Measurements from ENCODE around the gene SEC63.
"Not testable (repeated sequence)": the region's sequence is repeated elsewhere in the genome, so short reads cannot be mapped to it uniquely, and the experiment has no call there.

Gene SEC63

GRCh38 chr6:107928984-107929383 lies 29.0 kb downstream of the SEC63 start:
- DNase-seq (ENCODE audit: low spot score): no peak

GRCh38 chr6:107926697-107927544 lies 31.1 kb downstream of the SEC63 start:
- not testable (repeated sequence) for DNase-seq (ENCODE audit: low spot score)

DNA sequence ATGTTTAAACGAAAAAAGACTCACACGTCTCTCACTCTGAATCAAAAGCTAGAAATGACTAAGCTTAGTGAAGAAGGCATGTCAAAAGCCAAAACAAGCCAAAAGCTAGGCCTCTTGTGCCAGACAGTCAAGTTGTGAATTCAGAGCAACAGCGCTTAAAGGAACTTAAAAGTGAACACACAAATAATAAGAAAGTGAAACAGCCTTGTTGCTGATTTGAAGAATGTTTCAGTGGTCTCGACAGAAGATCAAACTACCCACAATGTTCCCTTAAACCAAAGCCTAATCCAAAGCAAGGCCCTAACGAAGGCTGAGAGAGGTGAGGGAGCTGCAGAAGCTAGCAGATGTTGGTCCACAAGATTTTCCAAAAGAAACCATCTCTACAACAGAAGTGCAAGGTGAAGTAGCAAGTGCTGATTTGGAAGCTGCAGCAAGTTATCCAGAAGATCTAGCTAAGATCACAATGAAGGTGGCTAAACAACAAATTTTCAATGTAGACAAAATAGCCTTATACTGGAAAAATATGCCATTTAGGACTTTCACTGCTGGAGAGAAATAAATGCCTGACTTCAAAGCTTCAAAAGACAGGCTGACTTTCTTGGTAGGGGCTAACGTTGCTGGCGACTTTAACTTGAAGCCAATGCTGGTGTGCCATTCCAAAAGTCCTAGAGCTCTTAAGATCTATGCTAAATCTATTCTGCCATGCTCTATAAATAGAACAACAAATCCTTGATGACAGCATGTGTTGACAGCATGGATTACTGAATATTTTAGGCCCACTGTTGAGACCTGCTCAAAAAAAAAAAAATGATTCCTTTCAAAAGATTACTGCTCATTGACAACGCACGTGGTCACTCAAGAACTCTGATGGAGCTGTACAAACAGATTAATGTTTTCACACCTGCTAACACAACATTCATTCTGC lies 40.3 kb downstream of the SEC63 start:
- no peak for DNase-seq (ENCODE audit: low spot score)

- not testable (repeated sequence) for DNase-seq (ENCODE audit: low spot score)
These were observed 41.0 kb downstream of the SEC63 start for GRCh38 chr6:107916961-107917360.

GRCh38 chr6:107911692-107912091 lies 46.3 kb downstream of the SEC63 start:
- no peak for DNase-seq (ENCODE audit: low spot score)

DNA sequence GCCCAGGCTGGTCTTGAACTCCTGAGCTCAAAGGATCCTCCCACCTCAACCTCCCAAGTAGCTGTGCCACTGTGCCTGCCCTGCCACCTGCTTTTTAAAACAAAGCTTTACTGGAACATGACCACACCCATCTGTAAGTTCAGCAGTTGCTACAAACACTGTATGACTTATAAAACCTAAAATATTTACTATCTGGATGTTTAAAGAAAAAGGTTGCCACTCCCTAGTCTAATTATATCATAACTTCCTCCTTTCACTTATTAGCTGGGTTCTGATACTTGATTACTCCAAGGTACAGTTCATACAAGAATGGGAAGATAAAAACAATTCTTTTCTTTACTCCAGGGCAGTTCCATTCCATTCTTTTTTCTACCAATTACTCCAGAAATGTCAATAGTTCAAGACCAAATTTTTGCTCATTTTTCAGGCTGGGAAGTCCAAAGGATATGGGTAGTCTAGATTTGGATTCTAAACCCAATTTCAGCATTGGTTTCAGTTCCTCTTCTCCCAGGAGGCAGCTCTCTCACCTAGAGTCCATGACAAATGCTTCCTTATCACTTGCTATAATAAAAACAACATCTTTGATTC lies 63.1 kb downstream of the SEC63 start:
- no peak for DNase-seq (ENCODE audit: low spot score)

GRCh38 chr6:107890431-107890830 lies 67.6 kb downstream of the SEC63 start:
- not testable (repeated sequence) for DNase-seq (ENCODE audit: low spot score)

- DNase-seq (ENCODE audit: low spot score): not testable (repeated sequence)
These were observed 72.1 kb downstream of the SEC63 start for GRCh38 chr6:107885950-107886349.

DNA sequence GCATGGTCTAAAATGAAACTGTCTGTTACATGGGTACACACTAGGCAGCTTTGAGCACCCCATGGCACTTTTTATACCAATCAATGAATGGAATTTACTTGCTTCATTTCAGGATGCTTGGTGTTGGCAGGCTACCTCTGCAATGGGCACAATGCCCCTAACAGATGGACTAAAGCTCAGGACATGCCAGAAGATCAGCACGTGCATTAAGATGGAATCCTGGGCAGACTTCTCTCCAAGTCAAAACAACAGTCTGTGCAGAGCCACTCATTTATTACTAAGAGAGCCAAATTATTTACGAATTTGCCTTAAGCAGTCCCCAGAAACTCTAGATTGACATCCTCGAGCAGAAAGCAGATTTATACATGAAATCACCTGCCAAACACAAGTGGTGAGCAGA lies 78.1 kb downstream of the SEC63 start:
- DNase-seq (ENCODE audit: low spot score): no peak

GRCh38 chr6:107877968-107878367 lies 80.0 kb downstream of the SEC63 start:
- no peak for DNase-seq (ENCODE audit: low spot score)

GRCh38 chr6:107871976-107872375 lies 86.0 kb downstream of the SEC63 start:
- no peak for DNase-seq (ENCODE audit: low spot score)

- DNase-seq (ENCODE audit: low spot score): not testable (repeated sequence)
These were observed 86.5 kb downstream of the SEC63 start for GRCh38 chr6:107871512-107871911.

DNA sequence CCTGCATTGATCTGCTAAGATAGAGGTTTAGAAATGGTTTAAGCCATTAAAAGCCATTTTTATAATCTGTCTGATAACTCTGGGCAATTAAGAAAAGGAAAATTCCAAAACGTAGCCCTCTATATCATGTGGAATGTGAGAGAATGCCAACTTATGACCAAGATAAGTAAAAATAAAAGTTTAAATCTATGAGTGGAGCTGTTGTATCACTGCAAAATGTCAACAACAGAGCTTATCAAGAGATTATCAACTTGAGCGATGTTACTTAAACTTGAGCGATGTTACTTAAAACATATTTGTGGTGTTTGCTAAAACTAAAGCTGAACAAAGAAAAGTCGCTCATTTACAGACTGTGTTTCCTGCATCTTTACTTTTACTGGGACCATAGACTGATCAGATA lies 87.0 kb downstream of the SEC63 start:
- no peak for DNase-seq (ENCODE audit: low spot score)

DNA sequence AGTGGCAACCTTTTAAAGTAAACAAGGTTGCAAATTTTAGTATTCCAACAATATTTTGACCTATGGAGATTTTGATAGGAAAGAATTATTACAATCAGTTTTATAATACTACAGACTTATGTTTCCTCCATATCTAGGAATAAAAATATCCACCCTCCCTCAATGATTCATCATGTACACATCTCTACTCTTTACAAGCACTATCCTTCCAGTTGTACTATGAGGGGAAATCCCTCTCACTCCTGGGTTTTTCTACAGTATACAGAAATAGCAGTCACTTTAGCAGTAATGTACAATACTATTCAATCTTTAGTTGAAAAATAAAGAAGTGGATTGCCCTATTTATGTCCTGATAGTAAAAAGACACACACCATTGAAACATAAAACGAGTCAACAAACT lies 87.6 kb downstream of the SEC63 start:
- no peak for DNase-seq (ENCODE audit: low spot score)

DNA sequence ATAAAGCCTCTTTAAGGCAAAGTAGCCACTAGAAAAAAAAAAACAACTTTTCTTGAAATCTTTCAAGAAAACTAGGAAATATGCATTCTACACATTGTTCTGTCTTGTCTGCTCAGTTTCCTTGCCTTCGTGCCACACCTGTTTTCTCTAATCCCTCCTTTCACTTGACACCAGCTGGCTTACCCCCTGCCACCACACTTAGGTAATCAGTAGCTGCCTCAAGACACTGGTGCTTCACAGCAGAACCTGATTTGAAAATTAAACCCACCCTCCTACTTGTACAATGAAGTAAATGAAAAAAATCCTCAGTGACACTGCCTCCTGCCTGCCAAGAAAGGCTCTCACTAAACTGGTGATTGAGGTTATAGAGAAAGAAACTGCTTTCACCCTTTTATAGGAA lies 88.1 kb downstream of the SEC63 start:
- no peak for DNase-seq (ENCODE audit: low spot score)

GRCh38 chr6:107868867-107869611 lies 89.0 kb downstream of the SEC63 start:
- DNase-seq (ENCODE audit: low spot score): no peak

- DNase-seq (ENCODE audit: low spot score): no peak
These were observed 90.7 kb downstream of the SEC63 start for GRCh38 chr6:107867302-107867615.

DNA sequence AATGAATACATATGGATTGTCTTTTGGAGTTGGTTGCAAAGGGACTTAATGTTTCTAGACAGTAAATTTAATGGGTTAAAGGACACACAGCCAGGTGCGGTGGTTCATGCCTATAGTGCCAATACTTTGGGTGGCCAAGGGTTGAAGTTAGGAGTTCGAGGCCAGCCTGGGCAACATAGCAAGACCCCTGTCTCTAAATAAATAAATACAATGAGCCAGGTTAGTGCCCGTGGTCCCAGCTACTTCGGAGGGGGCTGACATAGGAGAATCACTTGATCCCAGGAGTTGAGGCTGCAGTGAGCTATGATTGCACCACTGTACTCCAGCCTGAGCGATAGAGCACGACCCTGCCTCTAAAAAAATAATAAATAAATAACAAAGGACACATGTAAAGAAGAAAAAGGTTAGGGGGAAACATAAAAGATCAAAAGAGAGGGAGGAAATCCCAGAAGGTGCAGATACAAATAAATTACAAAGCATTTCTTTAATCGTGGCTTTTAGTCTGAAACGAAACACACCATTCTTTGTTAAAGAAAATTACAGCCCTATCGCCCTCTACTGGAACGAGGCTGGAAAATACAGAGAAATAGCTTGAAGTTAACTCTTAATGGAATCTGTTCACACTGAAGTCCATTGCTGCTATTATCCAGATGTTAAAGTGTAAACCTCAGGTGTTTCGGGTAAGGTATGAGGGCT lies 91.3 kb downstream of the SEC63 start:
- DNase-seq (ENCODE audit: low spot score): peak; percentile 43

DNA sequence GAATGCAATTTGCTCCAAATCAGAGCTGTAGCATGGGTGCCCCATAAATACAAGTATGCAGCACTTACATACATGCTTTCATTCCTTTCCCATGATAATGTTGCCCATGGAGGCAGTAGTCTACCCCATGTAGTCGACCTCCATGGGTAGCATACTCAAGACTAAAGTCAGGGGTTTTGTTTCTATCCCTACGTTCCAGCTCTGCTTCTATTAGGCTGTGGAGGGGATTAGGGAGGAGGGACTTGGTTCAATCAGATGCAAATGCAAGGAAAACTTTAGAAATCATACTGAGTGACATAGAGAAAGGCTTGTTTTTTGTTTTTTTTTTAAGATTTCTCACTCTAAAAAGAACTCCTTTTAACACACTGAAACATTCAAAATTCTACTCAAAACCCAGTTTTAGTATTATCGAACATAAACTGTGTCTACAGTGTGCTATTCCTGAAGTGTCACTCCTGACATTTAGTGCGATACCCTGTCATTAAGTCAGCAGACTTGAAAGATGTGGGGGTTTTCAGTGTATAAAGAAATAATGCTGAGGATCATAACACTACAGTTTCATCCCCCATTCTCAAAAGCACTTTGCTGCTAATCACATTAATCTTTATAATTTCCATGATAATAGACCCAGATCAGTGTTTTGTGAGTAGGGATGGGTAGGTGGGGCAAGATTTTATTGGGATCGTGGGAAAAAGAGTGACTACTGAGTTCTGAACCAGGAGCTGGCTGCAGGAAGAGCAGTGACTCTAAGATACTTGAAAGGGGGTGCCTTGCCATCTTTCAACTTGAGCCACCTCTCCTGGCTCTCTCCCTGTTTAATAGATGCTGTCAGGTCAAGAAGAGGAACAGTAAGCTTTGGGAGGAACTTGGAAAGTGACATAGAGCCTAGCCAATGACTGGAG lies 93.5 kb downstream of the SEC63 start:
- no peak for DNase-seq (ENCODE audit: low spot score)

DNA sequence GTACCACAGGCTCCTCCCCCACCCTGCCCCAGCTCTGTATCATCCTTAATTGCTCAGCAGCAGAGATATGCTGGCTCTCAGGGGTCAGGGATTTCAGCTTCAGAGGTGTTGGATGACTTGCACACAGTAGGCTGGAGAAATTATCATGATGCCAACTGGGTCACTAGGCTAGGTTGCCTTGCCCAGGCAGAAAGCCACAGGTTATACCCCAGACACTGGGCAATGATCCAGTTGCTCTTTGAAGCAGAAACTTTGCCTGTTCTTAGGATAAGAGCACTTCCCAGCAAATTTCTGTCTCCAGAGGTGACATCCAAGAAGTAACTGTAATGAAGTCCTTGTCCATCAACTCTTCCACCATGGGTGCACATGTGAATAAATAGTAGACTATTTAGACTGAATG lies 95.6 kb downstream of the SEC63 start:
- no peak for DNase-seq (ENCODE audit: low spot score)

All from globus pallidus (tissue), 1 donor.